Measurements from ENCODE around the gene MFSD2A. TPM values are rescaled to one million over a fixed set of nuclear protein-coding genes. Genes with fewer than 3 reads are reported as not detected.

MFSD2A gene
- polyA plus RNA-seq, 1 donor from 2014 or later: 1.5 TPM

Other genes starting within 250 kb of the MFSD2A start
- 83.7 TPM for gene PPIE, start 216.3 kb upstream of the MFSD2A start, polyA plus RNA-seq
- gene OXCT2, start 183.8 kb upstream of the MFSD2A start, polyA plus RNA-seq: 0.93 TPM
- gene BMP8B, start 166.3 kb upstream of the MFSD2A start, polyA plus RNA-seq: 0.14 TPM
- gene TRIT1, start 71.6 kb upstream of the MFSD2A start, polyA plus RNA-seq: 8.6 TPM
- 0.16 TPM for gene MYCL, start 53.2 kb upstream of the MFSD2A start, polyA plus RNA-seq
- gene CAP1, start 85.6 kb downstream of the MFSD2A start, polyA plus RNA-seq: 424 TPM
- gene PPT1, start 142.1 kb downstream of the MFSD2A start, polyA plus RNA-seq: 107 TPM
- 8.0 TPM for gene RLF, start 206.2 kb downstream of the MFSD2A start, polyA plus RNA-seq